ENCODE results near the gene FBXL19.

FBXL19 gene

GRCh38 chr16:30895627-30896260 lies 27.6 kb upstream of the FBXL19 start:
- peak; percentile 43 for DNase-seq

- peak; percentile 52 for DNase-seq
Observed at GRCh38 chr16:30896261-30896888, 27.0 kb upstream of the FBXL19 start, which contains the start of gene CTF1. Gene CTF1, plus strand, starts transcription at chr16:30896614. Its CDS starts 30 bp downstream, at chr16:30896644.

GRCh38 chr16:30896889-30897733 lies 26.3 kb upstream of the FBXL19 start:
- DNase-seq, result peak; percentile 81

- no peak for DNase-seq
Observed at GRCh38 chr16:30899794-30900193, 23.6 kb upstream of the FBXL19 start.

GRCh38 chr16:30900588-30900987 lies 22.8 kb upstream of the FBXL19 start:
- DNase-seq, result no peak

GRCh38 chr16:30901201-30902028 lies 22.0 kb upstream of the FBXL19 start:
- no peak for DNase-seq

GRCh38 chr16:30902029-30902972 lies 21.1 kb upstream of the FBXL19 start:
- DNase-seq, result no peak

GRCh38 chr16:30903002-30903401 lies 20.4 kb upstream of the FBXL19 start:
- DNase-seq, result no peak

GRCh38 chr16:30903596-30903995 lies 19.8 kb upstream of the FBXL19 start:
- peak; percentile 13 for DNase-seq

- no peak for DNase-seq
Observed at GRCh38 chr16:30904114-30904780, 19.1 kb upstream of the FBXL19 start.

GRCh38 chr16:30907064-30907463 lies 16.3 kb upstream of the FBXL19 start:
- DNase-seq, result no peak

GRCh38 chr16:30910427-30911029 lies 12.8 kb upstream of the FBXL19 start:
- no peak for DNase-seq

GRCh38 chr16:30912794-30913412 lies 10.5 kb upstream of the FBXL19 start:
- no peak for DNase-seq

- DNase-seq, result no peak
Observed at GRCh38 chr16:30914830-30915229, 8.5 kb upstream of the FBXL19 start.

- no peak for DNase-seq
Observed at GRCh38 chr16:30918614-30919013, 4.8 kb upstream of the FBXL19 start.

- DNase-seq, result no peak
Observed at GRCh38 chr16:30920891-30921290, 2.5 kb upstream of the FBXL19 start.

- DNase-seq, result no peak
Observed at GRCh38 chr16:30921459-30921747, 2.0 kb upstream of the FBXL19 start.

GRCh38 chr16:30921748-30922419 lies 1.5 kb upstream of the FBXL19 start:
- peak; percentile 76 for DNase-seq

GRCh38 chr16:30922420-30922959 lies 882 bp upstream of the FBXL19 start:
- DNase-seq, result peak; percentile 100

All from DMS153 (cell line).